Measurements from ENCODE around the gene RTN4. TPM values are rescaled to one million over a fixed set of nuclear protein-coding genes. Genes with fewer than 3 reads are reported as not detected.

Gene RTN4
- total RNA-seq, 8 experiments from 2014 or later = 131 to 519 (median 248) TPM

DNA sequence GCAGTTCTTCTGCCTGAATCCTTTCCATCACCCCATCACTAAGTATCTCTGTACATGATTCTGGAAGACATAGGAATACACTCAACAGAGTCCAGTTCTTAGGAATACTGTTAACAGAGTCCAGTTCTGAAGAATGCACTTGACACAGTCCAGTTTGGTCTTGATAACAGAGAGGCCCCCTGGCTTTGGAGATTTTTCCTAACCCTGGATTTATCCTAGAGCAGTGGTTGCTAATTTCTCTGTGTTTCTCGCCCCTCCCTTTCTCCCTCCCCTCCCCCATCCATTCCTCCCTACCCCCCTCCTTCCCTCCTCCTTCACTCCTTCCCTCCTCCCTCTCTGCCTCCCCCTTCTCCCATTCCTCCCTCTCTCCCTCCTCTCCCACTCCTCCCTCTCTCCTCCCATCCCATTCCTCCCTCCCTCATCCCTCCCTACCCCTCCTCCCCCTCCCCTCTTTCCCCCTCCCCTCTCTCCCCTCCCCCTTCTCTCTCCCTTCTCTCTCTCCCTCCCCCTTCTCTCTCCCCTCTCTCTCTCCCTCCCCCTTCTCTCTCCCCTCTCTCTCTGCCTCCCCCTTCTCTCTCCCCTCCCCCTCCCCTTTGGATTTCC, 105.4 kb downstream of the RTN4 start:
- WGBS, 10 experiments = no CpG with 5 or more reads among the region's 1 CpG
- Histone ChIP-seq H3K4me1 (replicated peaks in 1 of 2) (peaks cover 2 to 11% of the 10 kb centered on the region in 2 donors), H3K27ac (no peak overlapping the region), H3K4me3 (no peak overlapping the region)
- in situ Hi-C loops (cut with MboI; ENCODE audit: low pct_unique_long_range_greater_than_20kb in 2 of 9, low sequenced_read_pairs in 9 of 9, unreplicated experiment in 9 of 9) = no loop called here
- no peak for ATAC-seq (replicated peaks in 6 of 8)

DNA sequence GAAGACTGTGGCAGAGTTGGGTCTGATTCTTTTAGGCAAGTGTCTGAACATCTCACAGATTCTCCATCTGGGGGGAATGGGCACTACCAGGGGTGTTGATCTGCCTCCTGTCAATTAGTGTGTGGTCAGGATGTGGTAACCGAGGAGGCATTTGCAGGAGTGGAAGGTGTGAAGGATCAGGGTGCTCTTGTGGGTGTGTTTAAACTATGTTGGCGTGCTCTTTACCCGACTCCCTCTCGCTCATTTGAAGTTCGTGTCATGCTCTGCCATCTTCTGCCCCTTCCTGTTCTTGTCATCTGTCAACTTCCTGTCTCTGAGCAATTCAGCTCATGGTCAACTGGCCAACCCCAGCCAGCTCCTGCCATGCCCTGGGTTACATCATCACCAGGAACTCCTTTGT, 107.9 kb downstream of the RTN4 start:
- no peak overlapping the region for H3K4me3 ChIP-seq
- no peak for ATAC-seq (replicated peaks in 6 of 8)
- no peak overlapping the region for H3K27ac ChIP-seq
- H3K4me1 ChIP-seq (replicated peaks in 1 of 2) = peaks cover under 1 to 3% of the 10 kb centered on the region in 2 donors
- in situ Hi-C loops (cut with MboI; ENCODE audit: low pct_unique_long_range_greater_than_20kb in 2 of 9, low sequenced_read_pairs in 9 of 9, unreplicated experiment in 9 of 9) = no loop called here
- WGBS, 10 experiments = 76 to 94% (median 93%) methylated on average over 3 to 5 of the region's 5 CpGs; no CpG with 5 or more reads in 7 of the 10 experiments

DNA sequence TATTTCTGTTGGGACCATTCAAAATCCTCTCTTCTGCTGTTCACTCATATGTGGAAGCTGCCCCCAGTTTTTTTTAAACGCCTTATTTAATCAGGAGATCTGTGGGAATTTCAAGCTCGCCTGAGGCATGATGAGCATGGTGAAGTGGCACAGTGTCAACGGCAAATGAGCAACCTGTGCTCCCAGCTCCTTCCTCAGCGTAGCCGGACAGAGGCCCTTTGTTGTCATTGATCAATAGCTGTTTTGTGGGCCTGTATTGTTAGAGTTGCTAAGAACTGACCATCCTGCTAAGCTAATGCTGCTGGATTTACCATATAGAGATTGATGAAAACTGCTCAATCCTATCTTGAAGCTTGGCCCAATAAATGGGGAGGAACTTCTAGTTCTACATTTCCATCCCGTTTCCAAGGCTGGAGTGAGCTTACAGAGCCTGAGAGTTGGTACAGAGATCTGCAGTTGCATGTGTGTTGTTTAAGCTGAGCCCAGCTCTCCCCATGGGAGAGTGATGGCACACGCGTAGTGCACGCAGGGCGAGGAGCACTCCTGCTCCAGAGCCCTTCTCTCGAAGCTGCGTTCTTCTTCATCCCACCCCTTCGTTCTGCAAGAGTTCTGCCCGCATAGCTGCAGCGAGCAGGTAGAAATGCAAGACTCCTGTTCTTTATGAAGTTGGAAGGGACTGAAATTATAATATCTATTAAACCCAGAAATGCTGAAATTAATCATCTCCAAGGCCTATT, 108.8 kb downstream of the RTN4 start:
- peak in 2 of 8 experiments; percentile 33 to 61 for ATAC-seq (replicated peaks in 6 of 8)
- Histone ChIP-seq H3K27ac (no peak overlapping the region), H3K4me1 (replicated peaks in 1 of 2) (peaks cover 0 to 3% of the 10 kb centered on the region in 2 donors), H3K4me3 (no peak overlapping the region)
- in situ Hi-C loops (cut with MboI; ENCODE audit: low pct_unique_long_range_greater_than_20kb in 2 of 9, low sequenced_read_pairs in 9 of 9, unreplicated experiment in 9 of 9) = no loop called here
- WGBS, 10 experiments = 68 to 98% (median 87%) methylated on average over 3 to 13 of the region's 15 CpGs

DNA sequence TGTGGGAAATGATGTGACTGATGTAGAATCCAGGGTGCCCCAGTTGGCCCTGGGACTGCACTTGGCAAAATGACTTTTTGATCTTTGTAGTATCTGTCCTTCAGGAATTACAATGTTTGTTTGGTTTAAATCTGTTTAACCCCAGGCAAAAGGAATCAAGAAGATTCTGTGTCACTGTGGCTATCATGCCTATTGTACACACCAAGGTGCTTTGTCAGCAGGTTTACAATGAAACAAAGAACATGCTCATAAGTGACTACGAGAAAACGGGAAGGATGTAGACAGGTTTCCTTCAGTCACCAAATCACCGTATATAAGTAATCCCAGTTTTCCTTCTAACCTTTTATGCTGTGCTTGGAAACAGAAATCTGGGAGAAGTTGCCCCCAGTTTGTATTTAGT, 109.5 kb downstream of the RTN4 start:
- in situ Hi-C loops (cut with MboI; ENCODE audit: low pct_unique_long_range_greater_than_20kb in 2 of 9, low sequenced_read_pairs in 9 of 9, unreplicated experiment in 9 of 9) = no loop called here
- no peak for ATAC-seq (replicated peaks in 6 of 8)
- 0 to 88% (median 56%) methylated on average over 1 to 3 of the region's 3 CpGs; no CpG with 5 or more reads in 1 of the 10 experiments for WGBS, 10 experiments
- H3K27ac ChIP-seq = no peak overlapping the region
- H3K4me1 ChIP-seq (replicated peaks in 1 of 2) = peaks cover 0 to 3% of the 10 kb centered on the region in 2 donors
- H3K4me3 ChIP-seq = no peak overlapping the region

DNA sequence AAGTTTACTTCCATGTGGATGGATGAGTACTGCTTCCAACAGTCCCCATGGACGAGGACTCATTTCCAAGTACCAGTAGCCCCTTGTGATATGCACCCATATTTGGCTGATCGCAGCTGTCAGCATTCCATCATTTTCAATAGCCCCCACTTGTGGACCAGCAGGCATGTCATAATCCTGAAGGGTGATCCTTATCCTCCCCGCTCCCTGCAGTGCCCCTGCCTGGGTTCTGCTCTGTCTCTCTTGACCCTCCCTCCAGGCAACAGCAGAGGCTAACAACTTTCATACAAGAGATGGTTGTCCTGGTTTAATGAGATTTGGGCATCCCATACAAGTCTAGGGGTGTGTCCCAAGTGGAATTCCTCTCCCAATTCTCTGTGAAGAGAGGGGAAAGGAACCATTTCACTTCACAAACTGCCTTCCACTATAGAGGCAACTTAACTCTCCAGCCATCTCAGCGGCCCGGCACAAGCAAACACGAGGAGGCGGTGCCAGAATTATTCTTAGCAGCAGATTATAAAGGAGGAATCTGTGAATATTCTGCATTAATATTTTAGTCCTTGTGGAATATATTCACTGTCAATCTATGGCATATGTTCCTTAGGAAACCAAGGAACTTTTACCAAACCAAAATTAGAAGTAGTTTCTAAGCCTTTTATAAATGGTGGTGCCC, 110.7 kb downstream of the RTN4 start:
- WGBS, 10 experiments = 0 to 100% (median 82%) methylated on average over 1 to 6 of the region's 7 CpGs; no CpG with 5 or more reads in 2 of the 10 experiments
- H3K4me1 ChIP-seq (replicated peaks in 1 of 2) = peaks cover 0 to 3% of the 10 kb centered on the region in 2 donors
- no peak overlapping the region for H3K4me3 ChIP-seq
- ATAC-seq (replicated peaks in 6 of 8) = peak in 1 of 8 experiments; percentile 71
- in situ Hi-C loops (cut with MboI; ENCODE audit: low pct_unique_long_range_greater_than_20kb in 2 of 9, low sequenced_read_pairs in 9 of 9, unreplicated experiment in 9 of 9) = no loop called here
- no peak overlapping the region for H3K27ac ChIP-seq

DNA sequence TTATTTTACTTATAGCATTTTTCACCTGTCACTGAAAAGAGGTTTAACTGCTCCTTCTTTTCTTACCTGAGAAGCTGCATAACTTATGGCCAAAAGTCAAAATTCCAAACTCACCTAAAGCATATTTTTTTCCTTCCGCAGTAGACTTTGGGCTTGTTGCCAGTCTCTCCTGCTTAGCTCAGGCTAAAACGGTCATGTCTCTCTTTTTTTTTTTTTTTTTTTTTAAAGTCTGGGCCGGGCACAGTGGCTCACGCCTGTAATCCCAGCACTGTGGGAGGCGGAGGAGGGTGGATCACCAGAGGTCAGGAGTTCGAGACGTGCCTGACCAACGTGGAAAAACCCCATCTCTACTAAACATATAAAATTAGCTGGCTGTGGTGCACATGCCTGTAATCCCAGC, 113.5 kb downstream of the RTN4 start:
- H3K4me3 ChIP-seq = no peak overlapping the region
- H3K4me1 ChIP-seq (replicated peaks in 1 of 2) = peaks cover 0 to 3% of the 10 kb centered on the region in 2 donors
- in situ Hi-C loops (cut with MboI; ENCODE audit: low pct_unique_long_range_greater_than_20kb in 2 of 9, low sequenced_read_pairs in 9 of 9, unreplicated experiment in 9 of 9) = no loop called here
- no peak overlapping the region for H3K27ac ChIP-seq
- ATAC-seq (replicated peaks in 6 of 8) = no peak
- 0 to 100% (median 63%) methylated on average over 1 to 7 of the region's 8 CpGs; no CpG with 5 or more reads in 1 of the 10 experiments for WGBS, 10 experiments

DNA sequence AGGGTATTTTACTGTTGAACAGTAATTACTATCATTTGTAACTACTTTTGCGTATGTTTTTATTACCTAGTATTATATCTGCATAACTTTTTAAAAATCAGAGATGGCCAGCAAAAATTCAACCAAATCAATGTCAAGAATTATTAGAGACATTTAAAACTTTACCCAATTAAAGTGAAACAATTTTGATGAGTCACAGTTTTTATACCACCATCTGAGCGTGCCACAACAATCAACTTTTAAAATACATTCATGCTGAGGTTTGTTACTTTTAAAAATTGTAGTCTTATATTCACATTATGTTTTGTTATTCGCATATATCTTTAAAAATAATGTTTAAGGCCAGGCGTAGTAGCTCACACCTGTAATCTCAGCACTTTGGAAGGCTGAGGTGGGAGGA, 114.9 kb downstream of the RTN4 start:
- no peak for ATAC-seq (replicated peaks in 6 of 8)
- Histone ChIP-seq H3K4me3 (no peak overlapping the region), H3K4me1 (replicated peaks in 1 of 2) (no peaks in the 10 kb centered on the region), H3K27ac (no peak overlapping the region)
- 63 to 100% (median 89%) methylated on average over 1 to 4 of the region's 4 CpGs for WGBS, 10 experiments
- in situ Hi-C loops (cut with MboI; ENCODE audit: low pct_unique_long_range_greater_than_20kb in 2 of 9, low sequenced_read_pairs in 9 of 9, unreplicated experiment in 9 of 9) = no loop called here

DNA sequence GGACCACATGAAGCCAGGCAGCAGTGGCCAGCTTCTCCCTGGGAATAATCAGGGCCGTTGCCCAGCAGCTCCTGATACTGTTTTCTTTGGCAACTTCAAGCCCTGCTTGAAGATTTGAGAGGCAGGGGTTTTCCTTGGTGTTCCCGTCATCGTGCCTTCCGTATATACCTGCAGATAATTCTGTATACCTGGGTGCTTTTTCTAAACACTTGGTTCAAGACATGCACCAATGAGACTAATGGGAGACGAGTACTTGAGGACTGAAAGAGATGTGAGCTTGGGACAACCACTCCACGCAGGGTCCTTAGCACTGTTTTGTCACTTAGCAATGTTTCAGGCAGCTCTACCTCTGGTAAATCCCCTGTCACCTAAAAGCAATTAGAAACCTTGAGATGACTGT, 118.8 kb downstream of the RTN4 start:
- Histone ChIP-seq H3K4me3 (no peak overlapping the region), H3K27ac (no peak overlapping the region), H3K4me1 (replicated peaks in 1 of 2) (no peaks in the 10 kb centered on the region)
- WGBS, 10 experiments = 73 to 92% (median 87%) methylated on average over 1 to 6 of the region's 6 CpGs; no CpG with 5 or more reads in 5 of the 10 experiments
- in situ Hi-C loops (cut with MboI; ENCODE audit: low pct_unique_long_range_greater_than_20kb in 2 of 9, low sequenced_read_pairs in 9 of 9, unreplicated experiment in 9 of 9) = no loop called here
- no peak for ATAC-seq (replicated peaks in 6 of 8)

DNA sequence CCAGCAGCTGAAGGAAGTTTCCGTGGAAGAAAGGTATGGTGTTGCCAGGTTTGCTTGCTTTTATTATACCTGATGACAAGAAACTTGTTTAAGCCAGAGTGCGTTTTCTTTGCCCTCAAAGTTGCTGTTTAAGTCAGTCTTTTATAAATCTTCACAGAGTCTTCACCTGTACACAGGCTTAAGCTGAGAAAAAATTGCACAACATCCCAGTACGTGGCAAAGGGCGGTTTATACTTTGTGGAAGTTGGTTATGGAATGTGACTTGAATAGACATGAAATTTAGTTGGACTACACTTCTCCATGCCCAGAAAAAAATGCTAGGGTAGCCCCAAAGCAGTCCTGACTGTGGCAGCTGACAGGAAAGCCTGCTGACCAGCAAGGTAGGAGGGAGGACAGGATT, 121.5 kb downstream of the RTN4 start:
- Histone ChIP-seq H3K27ac (no peak overlapping the region), H3K4me1 (replicated peaks in 1 of 2) (no peaks in the 10 kb centered on the region), H3K4me3 (no peak overlapping the region)
- 70 to 100% (median 93%) methylated on average over 1 to 4 of the region's 4 CpGs; no CpG with 5 or more reads in 2 of the 10 experiments for WGBS, 10 experiments
- ATAC-seq (replicated peaks in 6 of 8) = no peak
- in situ Hi-C loops (cut with MboI; ENCODE audit: low pct_unique_long_range_greater_than_20kb in 2 of 9, low sequenced_read_pairs in 9 of 9, unreplicated experiment in 9 of 9) = no loop called here

DNA sequence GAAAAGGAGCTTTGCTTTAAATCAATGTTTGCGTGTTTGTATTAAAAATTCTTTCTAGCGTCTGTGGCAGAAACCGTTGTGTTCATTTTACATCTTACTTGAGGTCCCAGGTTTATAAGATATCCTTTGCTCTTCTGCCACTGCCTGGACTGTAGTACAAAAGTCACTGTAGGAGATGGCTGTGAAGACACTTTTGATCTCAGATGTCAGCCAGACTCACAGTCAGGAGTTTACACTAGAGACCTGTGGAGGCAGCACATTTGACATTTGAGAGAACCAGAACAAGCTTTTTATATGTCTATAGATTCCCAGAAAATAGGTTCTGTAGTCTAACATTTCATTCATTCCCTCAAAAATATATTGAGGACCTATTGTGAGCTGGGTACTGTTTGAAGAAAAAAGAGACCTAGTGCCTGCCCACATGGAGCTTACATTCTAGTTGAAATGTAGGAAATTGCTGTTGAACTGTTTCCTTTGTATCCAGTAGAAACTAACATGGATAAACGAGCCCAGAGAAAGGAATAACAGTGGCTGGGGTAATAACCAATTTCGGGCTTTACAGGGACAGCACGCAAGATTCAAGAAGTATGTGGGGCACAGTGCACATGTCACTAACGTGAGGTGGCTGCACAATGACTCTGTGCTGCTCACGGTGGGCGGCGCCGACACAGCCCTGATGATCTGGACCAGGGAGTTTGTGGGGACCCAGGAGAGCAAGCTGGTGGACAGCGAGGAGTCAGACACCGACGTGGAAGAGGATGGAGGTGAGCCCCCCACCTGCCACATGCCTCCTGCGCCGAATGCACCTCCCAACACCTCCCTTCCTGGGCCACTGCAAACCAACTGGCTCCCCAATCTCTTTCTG, 122.3 kb downstream of the RTN4 start:
- Histone ChIP-seq H3K4me1 (replicated peaks in 1 of 2) (no peaks in the 10 kb centered on the region), H3K27ac (no peak overlapping the region), H3K4me3 (no peak overlapping the region)
- no peak for ATAC-seq (replicated peaks in 6 of 8)
- WGBS, 10 experiments = 52 to 100% (median 92%) methylated on average over 1 to 13 of the region's 16 CpGs
- in situ Hi-C loops (cut with MboI; ENCODE audit: low pct_unique_long_range_greater_than_20kb in 2 of 9, low sequenced_read_pairs in 9 of 9, unreplicated experiment in 9 of 9) = no loop called here

DNA sequence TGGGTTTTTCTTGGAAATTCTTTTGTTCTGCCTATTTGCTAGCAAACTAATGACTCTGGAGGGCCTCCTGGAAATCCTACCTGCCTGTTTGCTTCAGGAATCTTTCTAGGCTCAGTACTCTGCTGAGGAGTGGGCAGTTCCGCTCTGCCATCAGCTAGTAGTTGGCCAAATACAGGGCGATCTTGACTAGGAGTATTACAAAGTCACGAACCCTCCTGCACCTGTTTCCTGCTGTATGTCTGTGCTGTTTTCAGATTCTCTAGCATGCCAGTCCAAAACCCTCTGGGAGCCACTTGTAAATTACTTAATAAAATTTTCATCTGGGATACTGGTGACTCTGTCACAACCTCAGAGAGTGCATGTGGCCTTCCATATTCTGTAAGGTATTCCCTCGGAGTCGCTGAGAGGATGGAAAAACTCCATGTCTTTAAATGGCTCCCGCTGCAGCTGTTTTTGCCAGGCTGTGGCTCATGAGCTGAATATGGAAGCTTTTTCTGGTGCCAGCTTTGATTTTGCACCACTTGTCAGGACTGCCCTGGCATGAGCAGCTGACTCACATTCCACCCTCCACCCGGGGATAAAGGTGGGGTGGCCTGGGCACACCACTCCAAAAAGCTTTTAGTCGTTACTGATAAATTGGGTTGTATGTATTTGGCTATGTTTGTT, 123.0 kb downstream of the RTN4 start:
- 20 to 100% (median 92%) methylated on average over 1 to 7 of the region's 8 CpGs; no CpG with 5 or more reads in 3 of the 10 experiments for WGBS, 10 experiments
- in situ Hi-C loops (cut with MboI; ENCODE audit: low pct_unique_long_range_greater_than_20kb in 2 of 9, low sequenced_read_pairs in 9 of 9, unreplicated experiment in 9 of 9) = no loop called here
- Histone ChIP-seq H3K27ac (no peak overlapping the region), H3K4me1 (replicated peaks in 1 of 2) (no peaks in the 10 kb centered on the region), H3K4me3 (no peak overlapping the region)
- no peak for ATAC-seq (replicated peaks in 6 of 8)

DNA sequence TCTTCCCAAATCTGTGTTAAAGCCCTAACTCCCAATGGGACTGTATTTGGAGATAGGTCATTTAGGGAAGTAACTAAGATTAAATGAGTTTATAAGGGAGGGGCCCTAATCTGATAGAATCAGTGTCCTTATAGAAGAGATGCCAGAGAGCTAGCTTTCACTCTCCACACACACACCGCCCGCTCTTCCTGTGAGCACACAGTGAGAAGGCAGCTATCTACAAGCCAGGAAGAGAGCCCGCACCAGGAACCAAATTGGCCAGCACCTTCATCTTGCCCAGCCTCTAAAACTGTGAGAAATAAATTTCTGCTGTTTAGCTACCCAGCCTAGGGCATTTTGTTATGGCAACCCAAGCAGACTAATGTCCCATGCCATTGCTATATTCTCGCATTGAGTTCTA, 125.2 kb downstream of the RTN4 start:
- in situ Hi-C loops (cut with MboI; ENCODE audit: low pct_unique_long_range_greater_than_20kb in 2 of 9, low sequenced_read_pairs in 9 of 9, unreplicated experiment in 9 of 9) = no loop called here
- ATAC-seq (replicated peaks in 6 of 8) = no peak
- Histone ChIP-seq H3K27ac (no peak overlapping the region), H3K4me3 (no peak overlapping the region), H3K4me1 (replicated peaks in 1 of 2) (no peaks in the 10 kb centered on the region)
- 90 to 100% (median 100%) methylated on average over 1 to 4 of the region's 4 CpGs; no CpG with 5 or more reads in 4 of the 10 experiments for WGBS, 10 experiments

Measured in motor neuron (in vitro differentiated cells).